ENCODE data around the gene MAGI1. TPM values are rescaled to one million over a fixed set of nuclear protein-coding genes. Genes with fewer than 3 reads are reported as not detected.

Gene MAGI1
- polyA plus RNA-seq, 1 donor: 14.9 TPM

GRCh38 chr3:65830948-65831732 is 207.6 kb downstream of the MAGI1 start:
- no peak for DNase-seq

- no peak for DNase-seq
These were observed 209.5 kb downstream of the MAGI1 start for GRCh38 chr3:65829228-65829627.

GRCh38 chr3:65828706-65829105 is 210.0 kb downstream of the MAGI1 start:
- no peak for DNase-seq

- no peak for DNase-seq
These were observed 211.6 kb downstream of the MAGI1 start for GRCh38 chr3:65827076-65827475.

- DNase-seq: no peak
These were observed 214.6 kb downstream of the MAGI1 start for GRCh38 chr3:65824166-65824565.

- no peak for DNase-seq
These were observed 218.1 kb downstream of the MAGI1 start for GRCh38 chr3:65820600-65820999.

- DNase-seq: no peak
These were observed 218.8 kb downstream of the MAGI1 start for GRCh38 chr3:65819896-65820295.

- DNase-seq: no peak
These were observed 221.1 kb downstream of the MAGI1 start for GRCh38 chr3:65817553-65818126.

- DNase-seq: no peak
These were observed 222.5 kb downstream of the MAGI1 start for GRCh38 chr3:65816208-65816607.

- DNase-seq: no peak
These were observed 223.7 kb downstream of the MAGI1 start for GRCh38 chr3:65814845-65815578.

GRCh38 chr3:65811892-65812291 is 226.8 kb downstream of the MAGI1 start:
- no peak for DNase-seq

- peak; percentile 78 for DNase-seq
These were observed 227.5 kb downstream of the MAGI1 start for GRCh38 chr3:65811086-65811761.

- DNase-seq: no peak
These were observed 228.4 kb downstream of the MAGI1 start for GRCh38 chr3:65810302-65810701.

- DNase-seq: no peak
These were observed 229.0 kb downstream of the MAGI1 start for GRCh38 chr3:65809641-65810150.

GRCh38 chr3:65808824-65809223 is 229.9 kb downstream of the MAGI1 start:
- no peak for DNase-seq

- no peak for DNase-seq
These were observed 230.3 kb downstream of the MAGI1 start for GRCh38 chr3:65808407-65808806.

- no peak for DNase-seq
These were observed 231.5 kb downstream of the MAGI1 start for GRCh38 chr3:65807225-65807624.

GRCh38 chr3:65806600-65806999 is 232.1 kb downstream of the MAGI1 start:
- no peak for DNase-seq

- no peak for DNase-seq
These were observed 242.0 kb downstream of the MAGI1 start for GRCh38 chr3:65796676-65797075.

GRCh38 chr3:65795166-65795565 is 243.6 kb downstream of the MAGI1 start:
- no peak for DNase-seq

- no peak for DNase-seq
These were observed 245.1 kb downstream of the MAGI1 start for GRCh38 chr3:65793495-65794200.

- DNase-seq: no peak
These were observed 250.3 kb downstream of the MAGI1 start for GRCh38 chr3:65788461-65788860.

Data from hindlimb muscle (tissue), 1 donor.